Effector memory CD4-positive, alpha-beta T cell (primary cell): ENCODE results near the gene KLHL36.

Experiments
- DNase-seq, 3 donors: peaks; one replicate each; pipeline ENCODE4 v3.0.0-alpha.2; 2020
- H3K27ac ChIP-seq: 2 replicates; pipeline ENCODE4 v1.7.0; 2013; ENCODE audit warnings: mild to moderate bottlenecking, low read length, moderate library complexity; ENCODE audit not compliant: insufficient read depth, poor library complexity, severe bottlenecking
- H3K27me3 ChIP-seq: replicated peaks from 2 replicates; pipeline ENCODE4 v1.7.0; 2013; ENCODE audit warnings: mild to moderate bottlenecking, low read length; ENCODE audit not compliant: insufficient read depth, control insufficient read depth, poor library complexity, severe bottlenecking
- H3K36me3 ChIP-seq: 2 replicates; pipeline ENCODE4 v1.7.0; 2013; ENCODE audit warnings: mild to moderate bottlenecking, low read length, moderate library complexity; ENCODE audit not compliant: control insufficient read depth, insufficient read depth
- H3K4me1 ChIP-seq: 2 replicates; pipeline ENCODE4 v1.7.0; 2013; ENCODE audit warnings: low read length, mild to moderate bottlenecking; ENCODE audit not compliant: control insufficient read depth, insufficient read depth, poor library complexity, severe bottlenecking
- H3K4me3 ChIP-seq: 2 replicates; pipeline ENCODE4 v1.7.0; 2013; ENCODE audit warnings: low read length, low read depth, mild to moderate bottlenecking; ENCODE audit not compliant: insufficient read depth, poor library complexity, severe bottlenecking
- H3K9me3 ChIP-seq: 2 replicates; pipeline ENCODE4 v1.7.0; 2013; ENCODE audit warnings: mild to moderate bottlenecking, low read length, moderate library complexity; ENCODE audit not compliant: control insufficient read depth

The KLHL36 gene

GRCh38 chr16:84656649-84657048, 8.3 kb downstream of the KLHL36 start:
- Histone ChIP-seq H3K4me3 (no peak overlapping the region), H3K36me3 (peaks cover 58% of the 10 kb centered on the region), H3K9me3 (no peaks in the 10 kb centered on the region), H3K27ac (no peak overlapping the region), H3K4me1 (peaks cover 24% of the 10 kb centered on the region), H3K27me3 (no peaks in the 10 kb centered on the region)
- DNase-seq, result no peak

DNA sequence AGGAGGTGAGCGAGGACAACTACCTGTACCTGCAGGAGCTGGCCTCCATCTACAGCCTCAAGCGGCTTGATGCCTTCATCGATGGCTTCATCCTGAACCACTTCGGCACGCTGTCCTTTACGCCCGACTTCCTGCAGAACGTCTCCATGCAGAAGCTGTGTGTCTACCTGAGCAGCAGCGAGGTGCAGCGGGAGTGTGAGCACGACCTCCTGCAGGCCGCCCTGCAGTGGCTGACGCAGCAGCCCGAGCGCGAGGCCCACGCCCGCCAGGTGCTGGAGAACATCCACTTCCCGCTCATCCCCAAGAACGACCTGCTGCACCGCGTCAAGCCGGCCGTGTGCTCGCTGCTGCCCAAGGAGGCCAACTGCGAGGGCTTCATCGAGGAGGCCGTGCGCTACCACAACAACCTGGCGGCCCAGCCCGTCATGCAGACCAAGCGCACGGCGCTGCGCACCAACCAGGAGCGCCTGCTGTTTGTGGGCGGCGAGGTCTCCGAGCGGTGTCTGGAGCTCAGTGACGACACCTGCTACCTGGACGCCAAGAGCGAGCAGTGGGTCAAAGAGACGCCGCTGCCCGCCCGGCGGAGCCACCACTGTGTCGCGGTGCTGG, 9.0 kb downstream of the KLHL36 start:
- Histone ChIP-seq H3K4me1 (peaks cover 19% of the 10 kb centered on the region), H3K27ac (no peak overlapping the region), H3K27me3 (no peaks in the 10 kb centered on the region), H3K4me3 (no peak overlapping the region), H3K9me3 (no peaks in the 10 kb centered on the region), H3K36me3 (peaks cover 61% of the 10 kb centered on the region)
- DNase-seq, result no peak

- no peak overlapping the region for H3K27ac ChIP-seq
- peaks cover 74% of the 10 kb centered on the region for H3K36me3 ChIP-seq
- H3K4me3 ChIP-seq, result no peak overlapping the region
- H3K27me3 ChIP-seq, result no peaks in the 10 kb centered on the region
- H3K9me3 ChIP-seq, result no peaks in the 10 kb centered on the region
- DNase-seq, result no peak
- H3K4me1 ChIP-seq, result peaks cover 10% of the 10 kb centered on the region
Observed at GRCh38 chr16:84658690-84659089, 10.4 kb downstream of the KLHL36 start.

DNA sequence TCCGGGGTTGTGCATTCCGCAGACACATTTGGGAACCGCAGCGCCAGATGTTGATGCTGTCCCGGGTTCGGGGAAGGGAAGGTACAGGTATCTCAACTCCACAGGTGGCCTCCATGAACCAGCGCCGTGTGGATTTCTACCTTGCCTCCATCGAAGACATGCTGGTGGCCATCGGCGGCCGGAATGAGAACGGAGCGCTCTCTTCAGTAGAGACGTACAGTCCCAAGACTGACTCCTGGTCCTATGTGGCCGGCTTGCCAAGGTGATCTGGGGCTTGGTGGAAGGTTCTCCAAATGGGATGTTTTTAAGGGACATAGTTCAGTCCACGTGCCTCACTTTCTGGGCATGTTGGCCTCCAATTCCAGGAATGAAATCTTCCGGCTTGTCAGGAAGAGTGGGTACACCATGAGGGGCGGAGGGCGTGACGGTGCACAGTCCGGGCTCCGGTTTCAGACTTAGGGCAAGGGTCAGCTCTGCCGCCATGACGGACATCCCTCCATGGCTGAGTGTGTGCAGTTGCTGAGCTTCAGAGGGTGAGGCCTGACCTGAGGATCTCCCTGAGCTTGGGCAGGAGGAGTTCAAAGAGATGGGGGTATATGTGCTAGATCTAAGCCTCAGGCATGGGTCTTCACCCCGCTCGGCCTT, 11.5 kb downstream of the KLHL36 start:
- Histone ChIP-seq H3K9me3 (no peaks in the 10 kb centered on the region), H3K27ac (no peak overlapping the region), H3K27me3 (no peaks in the 10 kb centered on the region), H3K4me1 (peaks cover 10% of the 10 kb centered on the region), H3K36me3 (peaks cover 85% of the 10 kb centered on the region), H3K4me3 (no peak overlapping the region)
- no peak for DNase-seq

DNA sequence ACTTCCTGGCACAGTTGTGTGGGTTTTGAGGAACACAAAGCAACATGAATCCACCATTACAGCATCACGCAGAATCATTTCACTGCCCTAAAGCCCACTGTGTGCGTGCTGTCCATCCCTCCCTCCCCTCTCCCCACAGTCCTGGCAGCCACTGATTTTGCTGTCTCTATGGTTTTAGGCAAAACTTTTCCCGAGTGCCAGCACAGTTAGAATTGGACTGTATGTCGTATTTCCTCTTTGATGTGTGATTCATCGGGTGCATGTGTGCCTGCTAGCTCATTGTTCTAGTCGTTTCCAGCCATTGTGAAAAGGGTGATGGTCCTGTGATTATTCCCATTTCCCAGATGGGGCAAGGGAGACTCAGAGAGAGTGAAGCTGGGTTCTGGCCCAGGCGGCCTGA, 12.7 kb downstream of the KLHL36 start:
- Histone ChIP-seq H3K27ac (no peak overlapping the region), H3K4me1 (peaks cover 9% of the 10 kb centered on the region), H3K27me3 (no peaks in the 10 kb centered on the region), H3K4me3 (no peak overlapping the region), H3K36me3 (peaks cover 91% of the 10 kb centered on the region), H3K9me3 (no peaks in the 10 kb centered on the region)
- no peak for DNase-seq

GRCh38 chr16:84661418-84662060, 13.2 kb downstream of the KLHL36 start:
- H3K4me1 ChIP-seq, result peaks cover 6% of the 10 kb centered on the region
- no peak for DNase-seq
- H3K27me3 ChIP-seq, result no peaks in the 10 kb centered on the region
- H3K27ac ChIP-seq, result no peak overlapping the region
- no peak overlapping the region for H3K4me3 ChIP-seq
- no peaks in the 10 kb centered on the region for H3K9me3 ChIP-seq
- H3K36me3 ChIP-seq, result peaks cover 93% of the 10 kb centered on the region

GRCh38 chr16:84662471-84662870, 14.2 kb downstream of the KLHL36 start:
- H3K27ac ChIP-seq, result no peak overlapping the region
- H3K36me3 ChIP-seq, result peaks cover 84% of the 10 kb centered on the region
- H3K27me3 ChIP-seq, result no peaks in the 10 kb centered on the region
- H3K4me3 ChIP-seq, result no peak overlapping the region
- no peaks in the 10 kb centered on the region for H3K9me3 ChIP-seq
- no peak for DNase-seq
- H3K4me1 ChIP-seq, result no peaks in the 10 kb centered on the region

GRCh38 chr16:84663433-84664101, 15.3 kb downstream of the KLHL36 start:
- Histone ChIP-seq H3K27me3 (no peaks in the 10 kb centered on the region), H3K4me1 (no peaks in the 10 kb centered on the region), H3K36me3 (peaks cover 74% of the 10 kb centered on the region), H3K9me3 (no peaks in the 10 kb centered on the region), H3K27ac (no peak overlapping the region), H3K4me3 (no peak overlapping the region)
- DNase-seq, result no peak

- DNase-seq, result no peak
- Histone ChIP-seq H3K4me1 (no peaks in the 10 kb centered on the region), H3K4me3 (no peak overlapping the region), H3K27me3 (no peaks in the 10 kb centered on the region), H3K36me3 (peaks cover 56% of the 10 kb centered on the region), H3K9me3 (no peaks in the 10 kb centered on the region), H3K27ac (no peak overlapping the region)
Observed at GRCh38 chr16:84665359-84665758, 17.0 kb downstream of the KLHL36 start.

- H3K4me1 ChIP-seq, result no peaks in the 10 kb centered on the region
Observed at GRCh38 chr16:84665843-84666242, 17.5 kb downstream of the KLHL36 start.

More at GRCh38 chr16:84665843-84666242, 17.5 kb downstream of the KLHL36 start:
- H3K4me3 ChIP-seq, result no peak overlapping the region
- DNase-seq, result no peak
- H3K27ac ChIP-seq, result no peak overlapping the region
- H3K27me3 ChIP-seq, result no peaks in the 10 kb centered on the region
- peaks cover 51% of the 10 kb centered on the region for H3K36me3 ChIP-seq
- no peaks in the 10 kb centered on the region for H3K9me3 ChIP-seq
